B cell (primary cell): ENCODE results near the gene ATG13. TPM values are rescaled to one million over a fixed set of nuclear protein-coding genes. Genes with fewer than 3 reads are reported as not detected.

ENCODE experiments used
- ATAC-seq: fragments of 200-7000 bp; cut with Tn5 transposase; one replicate; pipeline ENCODE4 v1.10.0; 2021; ENCODE audit warnings: low read depth, mild to moderate bottlenecking, moderate number of reproducible peaks, moderate library complexity
- CTCF ChIA-PET: fragments of 350-600 bp; sonication (Branson Sonifier 250); formaldehyde crosslinking; loops from one replicate; lab custom pipeline; 2021; ENCODE audit warnings: antibody characterized with exemption, inconsistent platforms; lab: Charles Lee
- POLR2A ChIA-PET: fragments of 350-600 bp; sonication (Branson Sonifier 250); formaldehyde crosslinking; loops from one replicate; lab custom pipeline; 2021; ENCODE audit warnings: antibody characterized with exemption; lab: Charles Lee
- DNase-seq: peaks from one replicate; pipeline ENCODE4 v3.0.0; 2013
- H2AFZ ChIP-seq: 2 replicates; pipeline ENCODE4 v1.6.1; 2012; ENCODE audit warnings: mild to moderate bottlenecking, low read depth, low read length; ENCODE audit not compliant: insufficient read depth, poor library complexity, severe bottlenecking
- H3K27ac ChIP-seq, 2 donors: 1 replicate in 1 of 2; 2 replicates in 1 of 2; pipeline ENCODE4 v1.5.1; 2012 to 2013; ENCODE audit warnings: low read length in 2 of 2, mild to moderate bottlenecking in 2 of 2, moderate library complexity in 1 of 2
- H3K27me3 ChIP-seq, 4 experiments: fragments of 200-600 bp in 1 of 4; sonication (generic) in 1 of 4; replicated peaks in 1 of 4; 1 replicate in 2 of 4; 2 replicates in 2 of 4; pipeline versions ENCODE4 v1.6.1 to v1.7.0; 2013 to 2016; ENCODE audit warnings: low read length in 3 of 4, mild to moderate bottlenecking in 2 of 4, mixed read lengths in 1 of 4, moderate library complexity in 1 of 4; ENCODE audit not compliant: insufficient read depth in 4 of 4, control insufficient read depth in 3 of 4; ENCODE audit errors: control extremely low read depth in 1 of 4
- H3K36me3 ChIP-seq, 2 experiments: replicated peaks in 1 of 2; 1 replicate in 1 of 2; 2 replicates in 1 of 2; pipeline versions ENCODE4 v1.6.1 to v1.7.1; 2013; ENCODE audit warnings: low read length in 1 of 2; ENCODE audit not compliant: insufficient read depth in 2 of 2, control insufficient read depth in 1 of 2; ENCODE audit errors: control extremely low read depth in 1 of 2, extremely low read depth in 1 of 2
- H3K4me1 ChIP-seq, 2 donors: fragments of 200-600 bp in 1 of 2; sonication (generic) in 1 of 2; 1 replicate in 1 of 2; 2 replicates in 1 of 2; pipeline versions ENCODE4 v1.5.1 to v1.6.1; 2013 to 2017; ENCODE audit warnings: low read length in 2 of 2; ENCODE audit not compliant: control insufficient read depth in 2 of 2, insufficient read depth in 2 of 2
- H3K4me2 ChIP-seq: replicated peaks from 2 replicates; pipeline ENCODE3; 2012; ENCODE audit warnings: mild to moderate bottlenecking, low read depth, low read length; ENCODE audit not compliant: poor library complexity, severe bottlenecking
- H3K4me3 ChIP-seq, 5 experiments: fragments of 200-600 bp in 1 of 5; sonication (generic) in 1 of 5; 1 replicate in 3 of 5; 2 replicates in 2 of 5; pipeline versions ENCODE4 v1.5.1 to v1.7.0; 2011 to 2016; ENCODE audit warnings: low read length in 4 of 5, mild to moderate bottlenecking in 4 of 5, low read depth in 2 of 5, control low read depth in 1 of 5, moderate library complexity in 1 of 5; ENCODE audit not compliant: insufficient read depth in 1 of 5; ENCODE audit errors: control extremely low read depth in 1 of 5, extremely low read depth in 1 of 5
- H3K79me2 ChIP-seq: fragments of 200-600 bp; sonication (generic); one replicate; pipeline ENCODE4 v1.6.0; 2016; ENCODE audit warnings: low read length; ENCODE audit not compliant: control insufficient read depth, insufficient read depth
- H3K9ac ChIP-seq: fragments of 200-600 bp; sonication (generic); 2 replicates; pipeline ENCODE4 v1.6.1; 2017; ENCODE audit warnings: mild to moderate bottlenecking, low read length, moderate library complexity
- H3K9me3 ChIP-seq, 3 donors: one replicate each; pipeline versions ENCODE4 v1.6.1 to v1.7.1; 2013; ENCODE audit warnings: low read length in 2 of 3; ENCODE audit not compliant: control insufficient read depth in 2 of 3, insufficient read depth in 1 of 3; ENCODE audit errors: control extremely low read depth in 1 of 3
- H4K20me1 ChIP-seq: 2 replicates; pipeline ENCODE4 v1.6.0; 2012; ENCODE audit warnings: mild to moderate bottlenecking, low read length; ENCODE audit not compliant: insufficient read depth, control insufficient read depth, poor library complexity, severe bottlenecking
- H3K27ac Mint-ChIP-seq: one replicate; pipeline ENCODE4 v1.8.0; 2021; ENCODE audit warnings: mixed read lengths
- H3K27me3 Mint-ChIP-seq: one replicate; pipeline ENCODE4 v1.8.0; 2021; ENCODE audit warnings: mixed read lengths
- H3K4me1 Mint-ChIP-seq: one replicate; pipeline ENCODE4 v1.8.0; 2021; ENCODE audit warnings: mixed read lengths
- H3K4me3 Mint-ChIP-seq: one replicate; pipeline ENCODE4 v1.8.0; 2021; ENCODE audit warnings: mixed read lengths
- H3K9me3 Mint-ChIP-seq: one replicate; pipeline ENCODE4 v1.8.0; 2022; ENCODE audit warnings: mixed read lengths; ENCODE audit not compliant: insufficient read depth
- EZH2 ChIP-seq: IDR thresholded peaks from 2 replicates; pipeline ENCODE4 v1.6.1; 2012; ENCODE audit warnings: borderline replicate concordance, low read depth, mild to moderate bottlenecking, moderate library complexity, low read length; ENCODE audit not compliant: insufficient read depth, poor library complexity, severe bottlenecking
- WGBS: methylation state at CpG from one replicate; pipeline ENCODE4 v1.1.5; 2013; ENCODE audit warnings: missing lambda C conversion rate; ENCODE audit not compliant: insufficient coverage; 5-methylcytosine and 5-hydroxymethylcytosine counted together
- intact Hi-C: fragments of 100-400 bp; cut with micrococcal nuclease; formaldehyde crosslinking; loops from one replicate; pipeline ENCODE4 v1.10.0; 2022
- polyA plus RNA-seq: library from polyadenylated mRNA; depleted of rRNA; stranded (reverse); fragments of >200 nt; gene quantifications from 2 replicates; pipeline ENCODE4 v1.2.3, GENCODE V29; 2012
- total RNA-seq, 2 donors: library from RNA; stranded (reverse); fragments of 120-200 nt in 1 of 2; gene quantifications; 1 replicate in 1 of 2; 2 replicates in 1 of 2; pipeline versions ENCODE4 v1.2.3 to v1.2.4, GENCODE V29; 2013 to 2022
- TF ChIP-seq, protein P1 (sequence below): fragments of 200-600 bp; IDR thresholded peaks from one replicate; pipeline ENCODE4 v1.8.0; 2022; ENCODE audit warnings: antibody characterized with exemption, mild to moderate bottlenecking

Gene ATG13
- total and polyA plus RNA-seq, 2 donors (not counting 1 experiment from before 2014, with no cell fraction given) = 48.5 to 88.8 TPM

DNA sequence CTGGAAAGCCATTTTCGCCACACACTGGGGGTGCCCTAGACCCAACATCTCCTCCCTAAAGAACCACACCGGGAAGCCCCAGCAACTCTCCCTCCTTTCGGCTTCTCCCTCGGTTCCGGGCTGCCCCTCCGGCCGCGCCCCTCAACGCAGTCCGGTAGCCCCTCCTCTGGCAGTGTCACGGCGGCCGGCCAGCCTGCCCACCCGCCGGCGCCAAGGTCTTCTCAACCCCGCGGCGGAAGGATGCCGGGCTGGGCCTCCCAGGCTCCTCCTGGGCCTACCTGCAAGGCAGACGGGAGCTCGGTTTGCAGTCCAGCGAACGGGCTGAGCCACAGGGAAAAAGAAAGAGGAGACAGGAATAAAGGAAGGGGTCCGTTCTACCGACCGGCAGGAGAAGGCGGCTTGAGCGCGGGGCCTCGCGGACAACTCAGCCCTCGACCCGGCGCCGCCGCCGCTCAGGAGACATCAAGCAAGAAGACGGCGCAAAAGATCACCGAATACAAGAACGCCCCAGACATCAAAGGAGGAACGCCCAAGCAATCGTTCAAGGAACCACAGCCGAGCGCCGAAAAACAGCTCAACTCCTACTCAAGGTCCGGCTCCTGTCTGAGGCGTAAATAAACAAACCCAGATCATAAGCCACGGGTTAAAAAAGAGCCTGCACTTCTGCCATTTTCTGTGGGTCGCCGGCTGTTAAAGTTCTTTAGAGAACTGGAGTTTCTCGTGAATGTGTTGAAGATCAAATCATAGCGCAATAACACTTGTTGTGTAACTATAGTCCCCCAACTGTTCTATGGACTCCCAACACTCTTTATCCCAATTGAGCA is 23.6 kb upstream of the ATG13 start, which contains the start of gene AMBRA1:
AMBRA1 (minus strand) TSS at position 474 of the 824 bp plus-strand sequence. CDS start 45,643 bp downstream, outside the sequence.
- Histone ChIP-seq H3K9ac (peak within 1 kb of the TSS; percentile 94), H3K79me2 (peaks cover 63% of the 10 kb centered on the region), H2AFZ (peak within 1 kb of the TSS; percentile 86), H3K36me3 (no peaks in the 10 kb centered on the region), H4K20me1 (peaks cover 34% of the 10 kb centered on the region), H3K4me2 (peak within 1 kb of the TSS; percentile 99), H3K27me3 (no peaks in the 10 kb centered on the region), H3K4me1 (peaks cover 18 to 21% of the 10 kb centered on the region in 2 donors), H3K9me3 (no peaks in the 10 kb centered on the region), H3K27ac (peak within 1 kb of the TSS; percentile 58 to 78), H3K4me3 (peak within 1 kb of the TSS; percentile 71 to 98 (median 80))
- intact Hi-C loops = loop anchor here (1.0 kb wide), 3 partner anchors 24 to 107 kb away; partner anchors contain the start of genes ARHGAP1, ATG13 and HARBI1
- ATAC-seq = peak; percentile 92
- peak; percentile 90 for DNase-seq
- WGBS = under 1% methylated on average over 48 of the region's 54 CpGs
- CTCF ChIA-PET = interaction anchor here (1.2 to 1.6 kb wide), 5 partner anchors 24 to 106 kb away, joined by 3 to 9 read pairs (median 3); partner anchors contain the start of genes ARHGAP1, ATG13, HARBI1 and ZNF408
- Mint-ChIP-seq H3K4me3 (peak within 1 kb of the TSS; percentile 93), H3K27ac (peak within 1 kb of the TSS; percentile 91), H3K27me3 (no peaks in the 10 kb centered on the region), H3K9me3 (no peaks in the 10 kb centered on the region), H3K4me1 (peaks cover 39% of the 10 kb centered on the region)
- TF ChIP-seq, protein P1, sequence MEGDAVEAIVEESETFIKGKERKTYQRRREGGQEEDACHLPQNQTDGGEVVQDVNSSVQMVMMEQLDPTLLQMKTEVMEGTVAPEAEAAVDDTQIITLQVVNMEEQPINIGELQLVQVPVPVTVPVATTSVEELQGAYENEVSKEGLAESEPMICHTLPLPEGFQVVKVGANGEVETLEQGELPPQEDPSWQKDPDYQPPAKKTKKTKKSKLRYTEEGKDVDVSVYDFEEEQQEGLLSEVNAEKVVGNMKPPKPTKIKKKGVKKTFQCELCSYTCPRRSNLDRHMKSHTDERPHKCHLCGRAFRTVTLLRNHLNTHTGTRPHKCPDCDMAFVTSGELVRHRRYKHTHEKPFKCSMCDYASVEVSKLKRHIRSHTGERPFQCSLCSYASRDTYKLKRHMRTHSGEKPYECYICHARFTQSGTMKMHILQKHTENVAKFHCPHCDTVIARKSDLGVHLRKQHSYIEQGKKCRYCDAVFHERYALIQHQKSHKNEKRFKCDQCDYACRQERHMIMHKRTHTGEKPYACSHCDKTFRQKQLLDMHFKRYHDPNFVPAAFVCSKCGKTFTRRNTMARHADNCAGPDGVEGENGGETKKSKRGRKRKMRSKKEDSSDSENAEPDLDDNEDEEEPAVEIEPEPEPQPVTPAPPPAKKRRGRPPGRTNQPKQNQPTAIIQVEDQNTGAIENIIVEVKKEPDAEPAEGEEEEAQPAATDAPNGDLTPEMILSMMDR = no peak
- TF ChIP-seq EZH2 = no peak
- POLR2A ChIA-PET = interaction anchor here (0.9 to 1.9 kb wide), 4 partner anchors 19 to 33 kb away, joined by 5 to 10 read pairs (median 6); partner anchors contain the start of genes ATG13 and HARBI1
